ENCODE data around the gene RELT.

RELT gene

GRCh38 chr11:73404506-73405145 is 28.4 kb downstream of the RELT start:
- DNase-seq (ENCODE audit: low spot score), result no peak

GRCh38 chr11:73405146-73405510 is 28.9 kb downstream of the RELT start:
- no peak for DNase-seq (ENCODE audit: low spot score)

GRCh38 chr11:73406131-73406530 is 29.9 kb downstream of the RELT start:
- DNase-seq (ENCODE audit: low spot score), result no peak

GRCh38 chr11:73406619-73407018 is 30.4 kb downstream of the RELT start:
- no peak for DNase-seq (ENCODE audit: low spot score)

- no peak for DNase-seq (ENCODE audit: low spot score)
These were observed 33.2 kb downstream of the RELT start for GRCh38 chr11:73409431-73409830.

- DNase-seq (ENCODE audit: low spot score), result no peak
These were observed 34.4 kb downstream of the RELT start for GRCh38 chr11:73410627-73411026.

- DNase-seq (ENCODE audit: low spot score), result no peak
These were observed 34.8 kb downstream of the RELT start for GRCh38 chr11:73411031-73411430.

GRCh38 chr11:73412308-73412707 is 36.1 kb downstream of the RELT start:
- no peak for DNase-seq (ENCODE audit: low spot score)

GRCh38 chr11:73413256-73413655 is 37.1 kb downstream of the RELT start:
- no peak for DNase-seq (ENCODE audit: low spot score)

- peak; percentile 65 for DNase-seq (ENCODE audit: low spot score)
These were observed 38.9 kb downstream of the RELT start for GRCh38 chr11:73414977-73415651.

- peak; percentile 56 for DNase-seq (ENCODE audit: low spot score)
These were observed 39.8 kb downstream of the RELT start for GRCh38 chr11:73415854-73416615.

GRCh38 chr11:73416786-73417185 is 40.6 kb downstream of the RELT start:
- DNase-seq (ENCODE audit: low spot score), result peak; percentile 65

- DNase-seq (ENCODE audit: low spot score), result no peak
These were observed 43.9 kb downstream of the RELT start for GRCh38 chr11:73420136-73420535.

- DNase-seq (ENCODE audit: low spot score), result no peak
These were observed 46.7 kb downstream of the RELT start for GRCh38 chr11:73422886-73423285.

- DNase-seq (ENCODE audit: low spot score), result no peak
These were observed 47.3 kb downstream of the RELT start for GRCh38 chr11:73423506-73423905.

GRCh38 chr11:73425108-73425507 is 48.9 kb downstream of the RELT start:
- no peak for DNase-seq (ENCODE audit: low spot score)

GRCh38 chr11:73426219-73426850 is 50.1 kb downstream of the RELT start:
- no peak for DNase-seq (ENCODE audit: low spot score)

- no peak for DNase-seq (ENCODE audit: low spot score)
These were observed 52.0 kb downstream of the RELT start for GRCh38 chr11:73428227-73428626.

- DNase-seq (ENCODE audit: low spot score), result no peak
These were observed 52.5 kb downstream of the RELT start for GRCh38 chr11:73428699-73429098.

- DNase-seq (ENCODE audit: low spot score), result peak; percentile 38
These were observed 53.0 kb downstream of the RELT start for GRCh38 chr11:73429121-73429750.

- DNase-seq (ENCODE audit: low spot score), result no peak
These were observed 54.1 kb downstream of the RELT start for GRCh38 chr11:73430326-73430725.

- no peak for DNase-seq (ENCODE audit: low spot score)
These were observed 55.2 kb downstream of the RELT start for GRCh38 chr11:73431396-73431795.
